Activated CD4-positive, alpha-beta T cell treated with anti-CD3 and anti-CD28 coated beads for 24 hours (primary cell): ENCODE data around the gene ARHGAP1.
"Not testable (repeated sequence)": the region's sequence is repeated elsewhere in the genome, so short reads cannot be mapped to it uniquely, and the experiment has no call there.

Source experiments
- DNase-seq, 2 donors: peaks; one replicate each; pipeline ENCODE4 v3.0.0-alpha.2; 2020; ENCODE audit warnings: low read depth in 2 of 2

Gene ARHGAP1

GRCh38 chr11:46673713-46674462 is 26.5 kb downstream of the ARHGAP1 start:
- no peak for DNase-seq

- DNase-seq = no peak
These were observed 28.0 kb downstream of the ARHGAP1 start for GRCh38 chr11:46672381-46672839.

- DNase-seq = no peak
These were observed 28.5 kb downstream of the ARHGAP1 start for GRCh38 chr11:46671958-46672315.

- DNase-seq = not testable (repeated sequence)
These were observed 29.9 kb downstream of the ARHGAP1 start for GRCh38 chr11:46670521-46670920.

- DNase-seq = no peak
These were observed 30.7 kb downstream of the ARHGAP1 start for GRCh38 chr11:46669711-46670139.

GRCh38 chr11:46668480-46669085 is 31.8 kb downstream of the ARHGAP1 start:
- DNase-seq = no peak

GRCh38 chr11:46667043-46667481 is 33.4 kb downstream of the ARHGAP1 start:
- no peak for DNase-seq

GRCh38 chr11:46666516-46666915 is 33.9 kb downstream of the ARHGAP1 start:
- no peak for DNase-seq

GRCh38 chr11:46665356-46665755 is 35.1 kb downstream of the ARHGAP1 start:
- DNase-seq = no peak

- no peak for DNase-seq
These were observed 35.8 kb downstream of the ARHGAP1 start for GRCh38 chr11:46664612-46665011.

- DNase-seq = no peak
These were observed 37.0 kb downstream of the ARHGAP1 start for GRCh38 chr11:46663277-46663940.

- no peak for DNase-seq
These were observed 38.1 kb downstream of the ARHGAP1 start for GRCh38 chr11:46662366-46662765.

GRCh38 chr11:46661836-46662235 is 38.6 kb downstream of the ARHGAP1 start:
- no peak for DNase-seq

- no peak for DNase-seq
These were observed 40.5 kb downstream of the ARHGAP1 start for GRCh38 chr11:46659908-46660307.

GRCh38 chr11:46658259-46658658 is 42.2 kb downstream of the ARHGAP1 start:
- no peak for DNase-seq

- no peak for DNase-seq
These were observed 43.2 kb downstream of the ARHGAP1 start for GRCh38 chr11:46657186-46657585.

- DNase-seq = no peak
These were observed 44.8 kb downstream of the ARHGAP1 start for GRCh38 chr11:46655631-46656030.

GRCh38 chr11:46649180-46649738 is 51.2 kb downstream of the ARHGAP1 start:
- DNase-seq = no peak

- no peak for DNase-seq
These were observed 56.4 kb downstream of the ARHGAP1 start for GRCh38 chr11:46643986-46644385.

GRCh38 chr11:46643531-46643930 is 56.9 kb downstream of the ARHGAP1 start:
- no peak for DNase-seq

GRCh38 chr11:46642627-46643335 is 57.6 kb downstream of the ARHGAP1 start:
- DNase-seq = no peak

- DNase-seq = no peak
These were observed 58.8 kb downstream of the ARHGAP1 start for GRCh38 chr11:46641639-46642038.
